Measurements from ENCODE around the gene GDPD2. TPM values are rescaled to one million over a fixed set of nuclear protein-coding genes. Genes with fewer than 3 reads are reported as not detected.

The GDPD2 gene
- total and polyA plus RNA-seq, 2 experiments from 2014 or later, result not detected

DNA sequence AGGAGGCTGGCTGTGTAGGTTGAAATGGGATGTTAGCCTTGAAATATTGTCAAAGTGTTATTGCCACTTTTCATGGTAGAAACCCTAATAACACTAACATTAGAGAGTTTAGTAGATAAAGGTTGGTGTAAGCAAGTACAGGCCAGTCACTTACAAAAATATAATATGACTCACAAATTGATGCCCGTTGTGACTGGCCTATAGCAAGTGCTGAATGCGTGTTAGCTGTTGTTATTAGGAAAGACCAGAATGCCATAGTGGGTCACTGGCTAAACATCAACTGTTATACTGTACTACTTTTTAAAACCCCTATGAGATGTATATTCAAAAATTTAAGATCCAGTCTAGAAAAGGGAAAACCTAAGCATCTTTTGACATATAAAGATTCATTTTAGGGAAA, 20.4 kb upstream of the GDPD2 start:
- Histone ChIP-seq H3K79me2 (ENCODE audit: insufficient read depth) (no peaks in the 10 kb centered on the region), H3K4me3 (no peak overlapping the region), H3F3A (ENCODE audit: insufficient read depth) (no peaks in the 10 kb centered on the region), H3K4me2 (ENCODE audit: unreplicated experiment) (no peak overlapping the region), H4K20me1 (ENCODE audit: insufficient read depth) (no peaks in the 10 kb centered on the region), H3K27me3 (replicated peaks; ENCODE audit: insufficient read depth) (no peaks in the 10 kb centered on the region), H3K4me1 (ENCODE audit: insufficient read depth) (no peaks in the 10 kb centered on the region), H3K9me2 (ENCODE audit: insufficient read depth) (no peaks in the 10 kb centered on the region), H3K9me3 (ENCODE audit: low read depth) (no peaks in the 10 kb centered on the region), H3K36me3 (ENCODE audit: low read depth) (no peaks in the 10 kb centered on the region), H3K27ac (no peak overlapping the region), H3K9ac (no peak overlapping the region), H2AFZ (no peak overlapping the region)
- TF ChIP-seq EZH2phosphoT487 (IDR thresholded peaks at IDR 0.05; ENCODE audit: insufficient read depth, low read depth) (no peak), EZH2 (IDR thresholded peaks at IDR 0.05; ENCODE audit: insufficient read depth, poor library complexity, severe bottlenecking) (no peak)
- DNase-seq, result no peak
- WGBS, 2 experiments (ENCODE audit: low coverage in 1 of 2, low lambda C conversion rate in 2 of 2, missing lambda C conversion rate in 2 of 2), result 92 to 96% methylated on average over 2 of the region's 2 CpGs
- in situ Hi-C loops (cut with MboI), result no loop called here

DNA sequence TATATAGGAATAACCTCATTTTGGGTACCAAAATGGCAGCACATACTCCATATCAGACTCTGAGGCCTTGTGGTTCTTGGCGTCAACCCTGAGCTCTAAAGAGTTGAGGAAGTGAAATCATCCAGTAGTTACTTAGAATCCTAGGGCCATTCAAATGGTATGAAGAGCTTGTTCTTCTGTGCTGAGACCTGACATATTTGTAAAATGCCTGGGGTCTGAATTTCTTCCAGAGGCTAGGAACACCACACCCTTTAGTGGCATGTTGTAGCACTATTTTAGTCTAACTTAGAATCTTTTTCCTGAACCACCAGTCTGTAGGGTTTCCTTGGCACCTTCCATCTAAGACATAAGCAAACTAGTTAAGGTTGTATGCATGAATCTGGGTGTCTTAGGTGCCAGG, 18.1 kb upstream of the GDPD2 start:
- H3K79me2 ChIP-seq (ENCODE audit: insufficient read depth), result no peaks in the 10 kb centered on the region
- no peaks in the 10 kb centered on the region for H3F3A ChIP-seq (ENCODE audit: insufficient read depth)
- 100% methylated on average over 1 of the region's 1 CpG for WGBS, 2 experiments (ENCODE audit: low coverage in 1 of 2, low lambda C conversion rate in 2 of 2, missing lambda C conversion rate in 2 of 2)
- H3K9ac ChIP-seq, result no peak overlapping the region
- in situ Hi-C loops (cut with MboI), result no loop called here
- no peaks in the 10 kb centered on the region for H3K9me3 ChIP-seq (ENCODE audit: low read depth)
- no peak overlapping the region for H2AFZ ChIP-seq
- no peaks in the 10 kb centered on the region for H4K20me1 ChIP-seq (ENCODE audit: insufficient read depth)
- TF ChIP-seq EZH2 (IDR thresholded peaks at IDR 0.05; ENCODE audit: insufficient read depth, poor library complexity, severe bottlenecking), result no peak
- no peak for TF ChIP-seq EZH2phosphoT487 (IDR thresholded peaks at IDR 0.05; ENCODE audit: insufficient read depth, low read depth)
- H3K9me2 ChIP-seq (ENCODE audit: insufficient read depth), result no peaks in the 10 kb centered on the region
- H3K36me3 ChIP-seq (ENCODE audit: low read depth), result no peaks in the 10 kb centered on the region
- no peak overlapping the region for H3K27ac ChIP-seq
- H3K4me1 ChIP-seq (ENCODE audit: insufficient read depth), result no peaks in the 10 kb centered on the region
- no peak overlapping the region for H3K4me3 ChIP-seq
- H3K4me2 ChIP-seq (ENCODE audit: unreplicated experiment), result no peak overlapping the region
- DNase-seq, result no peak
- no peaks in the 10 kb centered on the region for H3K27me3 ChIP-seq (replicated peaks; ENCODE audit: insufficient read depth)

DNA sequence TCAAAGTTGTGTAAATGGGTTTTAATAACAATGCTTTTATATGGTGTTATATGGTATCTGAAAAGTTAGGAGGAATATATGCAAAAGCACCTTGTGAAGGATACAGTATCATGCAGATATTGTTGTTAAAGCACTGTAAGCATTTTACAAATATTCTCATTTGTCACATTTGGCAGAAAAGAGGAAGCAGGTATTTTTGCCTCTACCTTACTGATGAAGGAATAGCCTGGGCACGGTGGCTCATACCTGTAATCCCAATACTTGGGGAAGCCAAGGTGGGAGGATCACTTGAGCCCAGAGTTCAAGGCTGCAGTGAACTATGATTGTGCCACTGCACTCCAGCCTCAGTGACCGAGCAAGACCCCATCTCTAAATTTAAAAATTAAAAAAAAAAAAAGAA, 12.2 kb upstream of the GDPD2 start:
- no peaks in the 10 kb centered on the region for H3K36me3 ChIP-seq (ENCODE audit: low read depth)
- no peak overlapping the region for H3K27ac ChIP-seq
- H3K4me1 ChIP-seq (ENCODE audit: insufficient read depth), result no peaks in the 10 kb centered on the region
- H3K9ac ChIP-seq, result no peak overlapping the region
- H3K9me2 ChIP-seq (ENCODE audit: insufficient read depth), result no peaks in the 10 kb centered on the region
- TF ChIP-seq EZH2phosphoT487 (IDR thresholded peaks at IDR 0.05; ENCODE audit: insufficient read depth, low read depth) (no peak), EZH2 (IDR thresholded peaks at IDR 0.05; ENCODE audit: insufficient read depth, poor library complexity, severe bottlenecking) (no peak)
- H4K20me1 ChIP-seq (ENCODE audit: insufficient read depth), result no peaks in the 10 kb centered on the region
- no peaks in the 10 kb centered on the region for H3F3A ChIP-seq (ENCODE audit: insufficient read depth)
- in situ Hi-C loops (cut with MboI), result no loop called here
- no peaks in the 10 kb centered on the region for H3K27me3 ChIP-seq (replicated peaks; ENCODE audit: insufficient read depth)
- DNase-seq, result no peak
- H3K9me3 ChIP-seq (ENCODE audit: low read depth), result no peaks in the 10 kb centered on the region
- H3K79me2 ChIP-seq (ENCODE audit: insufficient read depth), result no peaks in the 10 kb centered on the region
- no peak overlapping the region for H3K4me3 ChIP-seq
- 95 to 100% methylated on average over 1 to 2 of the region's 2 CpGs for WGBS, 2 experiments (ENCODE audit: low coverage in 1 of 2, low lambda C conversion rate in 2 of 2, missing lambda C conversion rate in 2 of 2)
- no peak overlapping the region for H2AFZ ChIP-seq
- H3K4me2 ChIP-seq (ENCODE audit: unreplicated experiment), result no peak overlapping the region

DNA sequence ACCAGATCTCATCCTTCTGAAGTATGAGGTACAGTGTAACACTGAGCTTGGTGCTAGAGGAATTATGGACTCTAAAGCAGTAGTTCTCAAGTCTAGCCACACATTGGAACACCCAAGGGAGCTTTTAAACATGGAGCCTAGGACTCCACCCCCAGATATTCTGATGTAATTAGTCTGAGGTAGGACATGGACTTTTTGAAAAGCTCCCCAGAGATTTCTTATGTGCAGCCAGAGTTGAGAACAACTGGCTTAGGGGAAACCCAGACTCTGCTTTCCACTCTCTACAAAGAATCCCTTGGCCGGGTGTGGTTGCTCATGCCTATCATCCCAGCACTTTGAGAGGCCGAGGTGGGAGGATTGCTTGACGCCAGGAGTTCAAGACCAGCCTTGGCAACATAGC, 11.6 kb upstream of the GDPD2 start:
- Histone ChIP-seq H2AFZ (no peak overlapping the region), H3K27me3 (replicated peaks; ENCODE audit: insufficient read depth) (no peaks in the 10 kb centered on the region), H3K9ac (no peak overlapping the region), H3K4me1 (ENCODE audit: insufficient read depth) (no peaks in the 10 kb centered on the region), H3K4me3 (no peak overlapping the region), H3K9me3 (ENCODE audit: low read depth) (no peaks in the 10 kb centered on the region), H4K20me1 (ENCODE audit: insufficient read depth) (no peaks in the 10 kb centered on the region), H3K27ac (no peak overlapping the region), H3F3A (ENCODE audit: insufficient read depth) (no peaks in the 10 kb centered on the region), H3K9me2 (ENCODE audit: insufficient read depth) (no peaks in the 10 kb centered on the region), H3K79me2 (ENCODE audit: insufficient read depth) (no peaks in the 10 kb centered on the region), H3K36me3 (ENCODE audit: low read depth) (no peaks in the 10 kb centered on the region), H3K4me2 (ENCODE audit: unreplicated experiment) (no peak overlapping the region)
- 93 to 97% methylated on average over 3 of the region's 3 CpGs for WGBS, 2 experiments (ENCODE audit: low coverage in 1 of 2, low lambda C conversion rate in 2 of 2, missing lambda C conversion rate in 2 of 2)
- TF ChIP-seq EZH2phosphoT487 (IDR thresholded peaks at IDR 0.05; ENCODE audit: insufficient read depth, low read depth), result no peak
- TF ChIP-seq EZH2 (IDR thresholded peaks at IDR 0.05; ENCODE audit: insufficient read depth, poor library complexity, severe bottlenecking), result no peak
- DNase-seq, result no peak
- in situ Hi-C loops (cut with MboI), result no loop called here

DNA sequence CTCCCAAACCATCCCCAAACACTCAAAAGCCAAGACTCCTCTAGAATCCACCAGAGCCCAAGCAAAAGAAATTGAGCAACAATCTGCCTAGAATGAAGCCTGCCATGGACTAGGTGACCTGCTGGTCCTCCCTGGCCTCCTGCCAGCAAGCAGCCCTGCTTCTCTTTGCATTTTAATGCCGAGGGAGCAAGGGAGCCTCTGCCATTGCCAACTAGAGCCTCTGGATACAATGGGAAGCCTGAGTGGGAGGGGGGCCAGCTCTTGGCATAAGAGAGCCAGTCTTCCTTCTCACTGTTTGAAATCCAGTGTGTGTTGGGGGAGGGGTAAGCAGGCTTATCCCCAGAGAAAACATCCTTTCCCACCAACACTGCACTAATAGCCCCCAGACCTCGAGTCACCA, 1.5 kb upstream of the GDPD2 start:
- Histone ChIP-seq H3K27ac (no peak overlapping the region), H3K9me2 (ENCODE audit: insufficient read depth) (no peaks in the 10 kb centered on the region), H3K9ac (no peak overlapping the region), H4K20me1 (ENCODE audit: insufficient read depth) (no peaks in the 10 kb centered on the region), H3K36me3 (ENCODE audit: low read depth) (no peaks in the 10 kb centered on the region), H3K4me3 (no peak overlapping the region), H3K4me1 (ENCODE audit: insufficient read depth) (no peaks in the 10 kb centered on the region), H3K27me3 (replicated peaks; ENCODE audit: insufficient read depth) (no peaks in the 10 kb centered on the region), H3F3A (ENCODE audit: insufficient read depth) (no peaks in the 10 kb centered on the region), H3K79me2 (ENCODE audit: insufficient read depth) (no peaks in the 10 kb centered on the region), H3K9me3 (ENCODE audit: low read depth) (no peaks in the 10 kb centered on the region), H3K4me2 (ENCODE audit: unreplicated experiment) (no peak overlapping the region), H2AFZ (no peak overlapping the region)
- in situ Hi-C loops (cut with MboI), result no loop called here
- no peak for DNase-seq
- 29 to 33% methylated on average over 1 to 2 of the region's 2 CpGs for WGBS, 2 experiments (ENCODE audit: low coverage in 1 of 2, low lambda C conversion rate in 2 of 2, missing lambda C conversion rate in 2 of 2)
- TF ChIP-seq EZH2phosphoT487 (IDR thresholded peaks at IDR 0.05; ENCODE audit: insufficient read depth, low read depth), result no peak
- TF ChIP-seq EZH2 (IDR thresholded peaks at IDR 0.05; ENCODE audit: insufficient read depth, poor library complexity, severe bottlenecking), result no peak
